Measurements from ENCODE around the gene PGR.
"Not testable (repeated sequence)": the region's sequence is repeated elsewhere in the genome, so short reads cannot be mapped to it uniquely, and the experiment has no call there.

The PGR gene

GRCh38 chr11:101063706-101064105 is 65.9 kb downstream of the PGR start:
- no peak for DNase-seq

- no peak for DNase-seq
These were observed 68.0 kb downstream of the PGR start for GRCh38 chr11:101061606-101062005.

- DNase-seq: no peak
These were observed 70.3 kb downstream of the PGR start for GRCh38 chr11:101059331-101059730.

- DNase-seq: no peak
These were observed 76.1 kb downstream of the PGR start for GRCh38 chr11:101053492-101053891.

- no peak for DNase-seq
These were observed 77.9 kb downstream of the PGR start for GRCh38 chr11:101051677-101052076.

- DNase-seq: no peak
These were observed 79.8 kb downstream of the PGR start for GRCh38 chr11:101049813-101050212.

- no peak for DNase-seq
These were observed 80.5 kb downstream of the PGR start for GRCh38 chr11:101049123-101049522.

GRCh38 chr11:101048479-101048878 is 81.1 kb downstream of the PGR start:
- no peak for DNase-seq

GRCh38 chr11:101046947-101047346 is 82.7 kb downstream of the PGR start:
- no peak for DNase-seq

GRCh38 chr11:101045415-101045814 is 84.2 kb downstream of the PGR start:
- DNase-seq: no peak

GRCh38 chr11:101043940-101044339 is 85.7 kb downstream of the PGR start:
- DNase-seq: no peak

- DNase-seq: no peak
These were observed 93.7 kb downstream of the PGR start for GRCh38 chr11:101035872-101036271.

GRCh38 chr11:101034076-101034475 is 95.5 kb downstream of the PGR start:
- no peak for DNase-seq

GRCh38 chr11:101032991-101033390 is 96.6 kb downstream of the PGR start:
- no peak for DNase-seq

- DNase-seq: no peak
These were observed 97.9 kb downstream of the PGR start for GRCh38 chr11:101031713-101032112.

- DNase-seq: no peak
These were observed 98.9 kb downstream of the PGR start for GRCh38 chr11:101030692-101031091.

- no peak for DNase-seq
These were observed 99.6 kb downstream of the PGR start for GRCh38 chr11:101030015-101030414.

- DNase-seq: no peak
These were observed 101.0 kb downstream of the PGR start for GRCh38 chr11:101028644-101029043.

GRCh38 chr11:101022256-101022655 is 107.4 kb downstream of the PGR start:
- DNase-seq: no peak

GRCh38 chr11:101019870-101020269 is 109.7 kb downstream of the PGR start:
- DNase-seq: no peak

GRCh38 chr11:101014600-101015285 is 114.9 kb downstream of the PGR start:
- DNase-seq: no peak

GRCh38 chr11:101013702-101014101 is 115.9 kb downstream of the PGR start:
- DNase-seq: not testable (repeated sequence)

- DNase-seq: no peak
These were observed 117.7 kb downstream of the PGR start for GRCh38 chr11:101011881-101012280.

- DNase-seq: no peak
These were observed 118.7 kb downstream of the PGR start for GRCh38 chr11:101010899-101011298.

GRCh38 chr11:101009690-101010055 is 119.9 kb downstream of the PGR start:
- no peak for DNase-seq
